ENCODE measurements around the gene IKZF1.

GRCh38 chr7:50265968-50266634 is 38.4 kb upstream of the IKZF1 start:
- no peak for TF ChIP-seq CTCF (IDR thresholded peaks at IDR 0.05 in 8 of 11, conservative IDR thresholded peaks at IDR 0.05 in 3 of 11)
- TF ChIP-seq POLR2A (IDR thresholded peaks at IDR 0.05) = no peak
- no peak for TF ChIP-seq POLR2AphosphoS5 (IDR thresholded peaks at IDR 0.05)
